NCI-H2107 (cell line): ENCODE data around the gene TRIM74.
"Not testable (repeated sequence)": the region's sequence is repeated elsewhere in the genome, so short reads cannot be mapped to it uniquely, and the experiment has no call there.

ENCODE experiments used
- DNase-seq: peaks from one replicate; lab custom pipeline; 2025; lab: John Stamatoyannopoulos, UW

TRIM74 gene

GRCh38 chr7:72968980-72969516 lies at the start of gene TRIM74:
Gene TRIM74 (minus strand): TSS chr7:72969466. CDS start chr7:72966157, 3,309 bp downstream.
- DNase-seq: not testable (repeated sequence)

GRCh38 chr7:73006491-73006890 lies 37.2 kb upstream of the TRIM74 start:
- not testable (repeated sequence) for DNase-seq

GRCh38 chr7:73005693-73006447 lies 36.6 kb upstream of the TRIM74 start:
- not testable (repeated sequence) for DNase-seq

- DNase-seq: not testable (repeated sequence)
These were observed 36.1 kb upstream of the TRIM74 start for GRCh38 chr7:73005356-73005692.

GRCh38 chr7:72997887-72998468 lies 28.7 kb upstream of the TRIM74 start:
- not testable (repeated sequence) for DNase-seq

- not testable (repeated sequence) for DNase-seq
These were observed 28.2 kb upstream of the TRIM74 start for GRCh38 chr7:72997447-72997846.

- not testable (repeated sequence) for DNase-seq
These were observed 26.2 kb upstream of the TRIM74 start for GRCh38 chr7:72995484-72995883.

GRCh38 chr7:72990146-72990913 lies 21.1 kb upstream of the TRIM74 start:
- not testable (repeated sequence) for DNase-seq

GRCh38 chr7:72982084-72982483 lies 12.8 kb upstream of the TRIM74 start:
- DNase-seq: not testable (repeated sequence)

GRCh38 chr7:72980382-72980781 lies 11.1 kb upstream of the TRIM74 start:
- DNase-seq: not testable (repeated sequence)

GRCh38 chr7:72976434-72976833 lies 7.2 kb upstream of the TRIM74 start:
- not testable (repeated sequence) for DNase-seq

GRCh38 chr7:72975656-72976286 lies 6.5 kb upstream of the TRIM74 start:
- not testable (repeated sequence) for DNase-seq

- DNase-seq: not testable (repeated sequence)
These were observed 5.5 kb upstream of the TRIM74 start for GRCh38 chr7:72974781-72975180.

GRCh38 chr7:72971505-72971904 lies 2.2 kb upstream of the TRIM74 start:
- not testable (repeated sequence) for DNase-seq

- DNase-seq: not testable (repeated sequence)
These were observed 422 bp upstream of the TRIM74 start for GRCh38 chr7:72969688-72970087.

- DNase-seq: not testable (repeated sequence)
These were observed 2.4 kb downstream of the TRIM74 start for GRCh38 chr7:72966892-72967291.

- not testable (repeated sequence) for DNase-seq
These were observed 3.9 kb downstream of the TRIM74 start for GRCh38 chr7:72965186-72965975.

- not testable (repeated sequence) for DNase-seq
These were observed 6.2 kb downstream of the TRIM74 start for GRCh38 chr7:72963056-72963455.

GRCh38 chr7:72961346-72961650 lies 8.0 kb downstream of the TRIM74 start:
- DNase-seq: not testable (repeated sequence)

- not testable (repeated sequence) for DNase-seq
These were observed 8.5 kb downstream of the TRIM74 start for GRCh38 chr7:72960626-72961345.

GRCh38 chr7:72960029-72960428 lies 9.2 kb downstream of the TRIM74 start:
- DNase-seq: not testable (repeated sequence)
